T-helper 1 cell treated with Interleukin-12 subunit alpha and Interleukin-12 subunit beta and Interleukin-4 antibody, amounts not matched to agents 30 ng/mL and 1 ng/mL, for 36 hours (primary cell): ENCODE data around the gene CDC14A. TPM values are rescaled to one million over a fixed set of nuclear protein-coding genes. Genes with fewer than 3 reads are reported as not detected.
"Not testable (repeated sequence)": the region's sequence is repeated elsewhere in the genome, so short reads cannot be mapped to it uniquely, and the experiment has no call there.

Experiments
- intact Hi-C: fragments of 100-400 bp; cut with micrococcal nuclease; formaldehyde crosslinking; loops from one replicate; pipeline ENCODE4 v1.15.1; 2024
- total RNA-seq: library from RNA; stranded (reverse); gene quantifications from 2 replicates; pipeline ENCODE4 v1.2.3, GENCODE V29; 2022

Gene CDC14A
- total RNA-seq, 1 donor from 2014 or later: 49.3 TPM

DNA sequence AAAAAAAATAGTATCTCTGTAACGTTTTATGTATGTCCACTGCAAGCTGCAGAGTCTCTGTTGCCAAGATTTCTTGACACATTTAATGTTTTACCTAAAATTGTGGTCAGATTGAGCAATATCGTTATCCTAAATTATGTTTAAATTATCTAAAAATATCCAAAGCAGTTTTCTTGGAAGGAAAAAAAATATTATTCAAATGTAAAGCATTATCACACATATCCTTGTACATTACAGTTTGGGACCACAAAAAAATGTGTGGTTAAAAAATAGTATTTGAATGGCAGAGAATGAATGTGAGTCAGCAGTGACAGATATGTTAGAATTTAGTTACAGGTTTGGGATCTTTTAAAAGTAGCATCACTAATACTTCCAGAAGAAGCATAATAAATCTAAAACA is 21.2 kb upstream of the CDC14A start:
- intact Hi-C loops: not testable (repeated sequence)

DNA sequence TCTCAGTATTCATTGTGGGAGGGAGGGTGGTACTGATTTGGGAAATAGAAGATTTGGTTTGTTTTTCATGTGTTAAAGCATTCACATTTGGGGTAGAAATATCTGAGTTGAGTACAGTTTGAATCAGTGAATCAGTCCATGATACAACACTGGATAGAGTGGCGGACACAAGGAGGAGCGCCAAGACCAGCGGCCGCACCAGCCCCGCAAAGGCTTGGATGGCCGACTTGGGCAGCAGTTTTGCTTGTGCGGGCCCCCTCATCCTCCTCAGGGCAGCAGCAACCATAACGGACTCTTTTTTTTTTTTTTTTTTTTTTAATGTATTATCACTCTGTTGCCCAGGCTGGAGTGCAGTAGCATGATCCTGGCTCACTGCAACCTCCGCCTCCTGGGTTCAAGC is 20.0 kb upstream of the CDC14A start:
- intact Hi-C loops: no loop called here

- intact Hi-C loops: no loop called here
Measured at GRCh38 chr1:100335436-100335835, 16.9 kb upstream of the CDC14A start.

DNA sequence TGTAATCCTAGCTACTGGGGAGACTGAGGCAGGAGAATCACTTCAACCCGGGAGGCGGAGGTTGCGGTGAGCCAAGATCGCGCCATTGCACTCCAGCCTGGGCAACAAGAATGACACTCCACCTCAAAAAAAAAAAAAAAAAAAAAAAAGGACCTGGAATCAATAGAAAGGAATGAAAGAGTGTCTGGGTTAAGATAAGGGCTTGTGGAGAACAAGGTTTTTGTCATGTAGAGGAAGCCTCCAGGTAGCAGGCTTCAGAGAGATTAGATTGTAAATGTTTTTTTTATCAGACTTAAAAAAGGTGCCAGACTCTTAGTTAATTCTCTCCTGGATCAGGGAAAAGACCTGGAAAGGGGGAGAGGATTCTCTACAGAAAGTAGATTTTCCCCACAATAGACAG is 14.4 kb upstream of the CDC14A start:
- intact Hi-C loops: not testable (repeated sequence)

DNA sequence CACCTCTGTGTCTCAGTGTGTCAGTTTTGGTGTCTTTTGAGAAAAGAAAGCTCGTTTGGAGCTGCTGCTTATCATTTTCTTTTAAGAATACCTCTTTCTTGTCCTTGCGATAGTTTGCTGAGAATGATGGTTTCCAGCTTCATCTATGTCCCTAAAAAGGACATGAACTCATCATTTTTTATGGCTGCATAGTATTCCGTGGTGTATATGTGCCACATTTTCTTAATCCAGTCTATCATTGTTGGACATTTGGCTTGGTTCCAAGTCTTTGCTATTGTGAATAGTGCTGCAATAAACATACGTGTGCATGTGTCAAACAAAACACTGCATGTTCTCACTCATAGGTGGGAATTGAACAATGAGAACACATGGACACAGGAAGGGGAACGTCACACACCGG is 12.6 kb upstream of the CDC14A start:
- intact Hi-C loops: not testable (repeated sequence)

- intact Hi-C loops: no loop called here
Measured at GRCh38 chr1:100340494-100340893, 11.8 kb upstream of the CDC14A start.

DNA sequence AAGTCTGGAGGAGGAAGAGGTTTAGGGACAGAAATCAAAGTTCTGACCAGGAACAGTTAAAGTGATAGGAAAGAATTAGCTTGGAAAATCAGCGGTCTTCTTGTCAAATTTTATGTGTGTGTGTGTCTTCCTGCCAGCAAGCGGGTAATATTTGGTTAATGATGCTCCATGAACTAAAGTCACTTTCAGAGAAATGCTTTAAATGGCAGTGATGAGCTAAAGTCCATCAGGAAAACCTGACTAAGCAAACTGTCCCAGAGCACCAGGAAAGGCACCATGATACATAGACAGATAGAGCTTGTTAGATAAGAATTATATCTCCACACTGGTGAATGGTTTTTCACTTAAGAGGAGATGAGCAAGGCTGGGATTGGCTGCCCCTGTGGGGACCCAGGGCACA is 10.0 kb upstream of the CDC14A start:
- intact Hi-C loops: no loop called here

DNA sequence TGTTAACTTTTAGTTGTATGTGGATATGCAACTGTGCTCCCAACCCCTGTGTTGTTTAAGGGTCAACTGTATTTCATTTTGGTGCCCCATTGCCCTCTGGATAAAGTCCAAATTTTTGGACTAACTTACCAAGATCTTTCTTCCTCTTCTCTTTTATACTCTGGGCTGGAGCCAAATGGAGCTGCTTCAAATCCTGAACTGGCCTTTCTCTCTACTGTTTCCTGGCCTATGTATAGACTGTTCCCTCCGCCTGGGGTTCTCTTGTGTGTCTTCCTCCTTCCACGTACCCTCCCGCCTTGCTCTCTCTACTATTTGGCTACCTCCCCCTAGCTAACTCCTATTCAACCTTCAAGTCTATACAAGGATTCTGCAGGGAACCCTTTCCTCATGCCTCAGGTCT is 8.4 kb upstream of the CDC14A start:
- intact Hi-C loops: no loop called here

- intact Hi-C loops: no loop called here
Measured at GRCh38 chr1:100344774-100345173, 7.5 kb upstream of the CDC14A start.

DNA sequence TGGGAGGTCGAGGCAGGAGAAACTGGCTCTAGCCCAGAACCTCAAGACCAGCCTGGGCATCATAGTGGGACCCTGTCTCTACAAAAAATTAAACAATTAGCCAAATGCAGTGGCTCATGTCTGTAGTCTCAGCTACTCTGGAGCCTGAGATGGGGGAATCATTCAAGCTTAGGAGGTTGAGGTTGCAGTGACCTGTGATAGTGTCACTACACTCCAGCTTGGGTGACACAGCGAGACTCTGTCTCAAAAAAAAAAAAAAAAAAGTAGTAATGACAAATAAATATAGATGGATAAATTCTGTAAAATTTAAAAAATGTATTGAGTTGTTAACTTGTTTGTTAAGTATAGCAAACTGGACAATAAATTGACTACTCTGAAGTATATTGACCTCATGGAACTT is 5.9 kb upstream of the CDC14A start:
- intact Hi-C loops: no loop called here

GRCh38 chr1:100347009-100347966 is 5.0 kb upstream of the CDC14A start:
- intact Hi-C loops: no loop called here

GRCh38 chr1:100348549-100349144 is 3.7 kb upstream of the CDC14A start:
- intact Hi-C loops: no loop called here

DNA sequence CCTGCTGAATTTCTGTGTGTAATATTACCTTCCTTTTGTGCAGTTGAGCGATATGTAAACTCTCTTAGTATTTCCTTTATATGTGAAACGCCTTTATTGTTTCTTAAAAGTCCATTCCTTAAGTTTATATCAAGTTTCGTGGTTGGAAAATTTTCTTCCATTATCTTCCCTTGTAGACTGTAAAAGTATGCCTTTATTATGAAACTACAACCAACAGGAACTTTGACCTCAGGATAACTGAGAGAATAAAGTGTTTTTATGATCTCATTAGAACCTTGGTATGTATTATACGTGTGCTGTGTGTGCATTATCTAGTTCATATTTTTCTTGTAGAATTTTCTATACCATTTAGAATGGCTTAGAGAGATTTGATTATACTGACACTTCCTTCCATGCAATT is 3.1 kb upstream of the CDC14A start:
- intact Hi-C loops: no loop called here

DNA sequence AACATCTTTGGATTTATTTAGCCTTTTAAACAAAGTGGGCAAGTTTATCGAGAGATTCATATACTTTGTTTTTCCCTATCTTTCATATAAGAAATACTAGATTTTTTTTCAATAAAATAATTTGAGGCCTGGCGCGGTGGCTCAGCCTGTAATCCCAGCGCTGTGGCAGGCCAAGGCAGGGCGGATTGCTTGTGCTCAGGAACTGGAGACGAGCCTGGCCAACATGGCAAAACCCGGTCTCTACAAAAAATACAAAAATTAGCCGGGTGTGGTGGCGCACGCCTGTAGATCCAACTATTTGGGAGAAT is 1.6 kb upstream of the CDC14A start:
- intact Hi-C loops: loop anchor here (1.0 to 5.0 kb wide), 16 partner anchors 43 to 962 kb away; partner anchors contain the start of genes AGL, DBT, GPR88 and RTCA

DNA sequence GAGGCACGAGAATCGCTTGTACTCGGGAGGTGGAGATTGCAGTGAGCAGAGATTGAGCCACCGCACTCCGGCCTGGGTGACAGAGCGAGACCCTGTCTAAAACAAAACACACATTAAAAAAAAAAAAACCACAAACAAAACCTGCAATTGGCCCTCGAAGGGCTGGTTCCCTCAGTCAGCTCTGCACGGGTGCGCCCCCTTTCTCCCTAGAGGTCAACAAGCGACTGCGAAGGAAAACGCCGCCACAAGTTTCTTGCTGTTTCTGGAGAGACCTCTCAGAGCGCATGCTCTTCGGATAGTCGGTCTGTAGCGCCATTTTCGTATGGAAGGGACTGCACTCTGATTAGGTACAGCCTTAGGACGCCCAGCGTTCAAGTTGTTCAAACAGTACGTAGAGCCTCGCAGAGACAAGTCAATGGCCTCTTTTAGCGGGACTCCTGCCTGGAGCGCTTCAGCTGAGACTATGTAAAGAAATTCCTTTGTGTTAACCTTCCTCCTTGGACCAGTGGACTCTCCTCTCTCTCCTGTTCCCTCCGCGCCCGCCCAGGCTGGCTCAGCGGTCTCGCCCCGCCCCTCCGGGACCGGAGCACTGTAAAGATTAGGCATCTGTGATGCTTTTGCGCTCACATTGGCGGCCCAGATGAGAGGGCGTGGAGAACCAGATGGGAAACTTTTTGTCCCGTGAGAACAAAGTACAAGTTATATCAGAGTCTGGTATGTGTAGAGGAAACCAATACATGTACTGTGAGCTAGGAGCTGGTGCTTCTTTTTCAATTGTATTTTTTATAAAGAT is 1.0 kb upstream of the CDC14A start:
- intact Hi-C loops: loop anchor here (1.0 to 5.0 kb wide), 16 partner anchors 44 to 961 kb away; partner anchors contain the start of genes AGL, DBT, GPR88 and RTCA

- intact Hi-C loops: loop anchor here (5.0 kb wide), 7 partner anchors 184 to 959 kb away; partner anchors contain the start of genes AGL, GPR88 and S1PR1
Measured at GRCh38 chr1:100353071-100353801, 930 bp downstream of the CDC14A start.

GRCh38 chr1:100353988-100354387 is 1.7 kb downstream of the CDC14A start:
- intact Hi-C loops: loop anchor here (5.0 kb wide), 7 partner anchors 183 to 958 kb away; partner anchors contain the start of genes AGL, GPR88 and S1PR1

DNA sequence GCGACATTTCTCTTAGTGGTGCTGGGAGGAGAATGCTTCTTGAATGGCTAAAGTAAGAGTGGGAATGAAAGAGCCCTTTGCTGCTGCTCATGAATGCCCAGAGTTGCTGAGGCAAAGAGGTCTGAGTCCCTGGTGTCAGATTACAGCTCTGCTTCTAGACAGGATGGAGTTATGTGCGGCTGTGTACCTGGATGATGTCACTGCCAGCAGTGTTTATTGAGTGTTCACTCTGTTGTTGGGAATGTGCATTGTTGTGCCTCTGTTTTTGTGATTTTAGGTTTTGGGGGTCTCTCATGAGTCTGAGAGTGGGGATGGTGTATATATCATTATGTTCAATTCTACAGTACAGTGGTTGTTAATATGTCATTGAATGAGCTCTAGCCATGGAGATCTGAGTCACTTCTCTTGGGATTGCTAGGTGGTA is 2.7 kb downstream of the CDC14A start:
- intact Hi-C loops: loop anchor here (5.0 kb wide), 7 partner anchors 182 to 957 kb away; partner anchors contain the start of genes AGL, GPR88 and S1PR1

- intact Hi-C loops: no loop called here
Measured at GRCh38 chr1:100358210-100358609, 5.9 kb downstream of the CDC14A start.

- intact Hi-C loops: no loop called here
Measured at GRCh38 chr1:100359139-100359538, 6.8 kb downstream of the CDC14A start.
